Kidney epithelial cell (primary cell): ENCODE measurements around the gene RECK. TPM values are rescaled to one million over a fixed set of nuclear protein-coding genes. Genes with fewer than 3 reads are reported as not detected.
"Not testable (repeated sequence)": the region's sequence is repeated elsewhere in the genome, so short reads cannot be mapped to it uniquely, and the experiment has no call there.

ENCODE experiments used
- DNase-seq: peaks from one replicate; pipeline ENCODE4 v3.0.0-alpha.2; 2010; ENCODE audit warnings: low read depth
- H3K27me3 ChIP-seq: 2 replicates; pipeline ENCODE4 v1.6.0; 2011; ENCODE audit warnings: low read length; ENCODE audit not compliant: control insufficient read depth, insufficient read depth
- H3K36me3 ChIP-seq: 2 replicates; pipeline ENCODE4 v1.5.1; 2011; ENCODE audit warnings: low read length; ENCODE audit not compliant: control insufficient read depth, insufficient read depth
- H3K4me3 ChIP-seq: 2 replicates; pipeline ENCODE4 v1.5.1; 2011; ENCODE audit warnings: low read depth, mild to moderate bottlenecking, control low read depth, low read length
- CTCF ChIP-seq: IDR thresholded peaks from 2 replicates; pipeline ENCODE4 v1.5.1; 2011; ENCODE audit warnings: mild to moderate bottlenecking, moderate library complexity, low read length, control low read depth, inconsistent platforms; ENCODE audit not compliant: insufficient read depth, poor library complexity, severe bottlenecking
- total RNA-seq: library from RNA; depleted of rRNA; stranded (reverse); fragments of >200 nt; gene quantifications from 2 replicates; pipeline ENCODE4 v1.2.3, GENCODE V29; 2015

RECK gene
- total RNA-seq, 1 donor from 2014 or later, result 4.0 TPM

GRCh38 chr9:35996358-35996970 is 40.2 kb upstream of the RECK start:
- Histone ChIP-seq H3K4me3 (no peak overlapping the region), H3K27me3 (no peaks in the 10 kb centered on the region), H3K36me3 (no peaks in the 10 kb centered on the region)
- no peak for TF ChIP-seq CTCF
- no peak for DNase-seq

DNA sequence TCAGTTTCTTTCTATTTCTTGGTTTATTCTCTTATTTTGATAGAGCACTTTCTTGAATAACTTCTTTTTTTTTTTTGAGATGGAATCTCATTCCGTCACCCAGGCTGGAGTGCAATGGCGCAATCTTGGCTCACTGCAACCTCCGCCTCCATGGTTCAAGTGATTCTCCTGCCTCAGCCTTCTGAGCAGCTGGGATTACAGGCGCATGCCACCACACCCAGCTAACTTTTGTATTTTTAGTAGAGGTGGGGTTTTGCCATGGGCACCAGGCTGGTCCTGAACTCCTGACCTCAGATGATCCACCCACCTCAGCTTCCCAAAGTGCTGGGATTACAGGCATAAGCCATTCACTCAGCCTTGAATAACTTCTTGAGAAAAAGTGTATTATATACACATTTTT is 39.7 kb upstream of the RECK start:
- not testable (repeated sequence) for H3K27me3 ChIP-seq, H3K36me3 ChIP-seq, H3K4me3 ChIP-seq, DNase-seq

GRCh38 chr9:35998333-35998732 is 38.4 kb upstream of the RECK start:
- DNase-seq, result no peak
- H3K36me3 ChIP-seq, result no peaks in the 10 kb centered on the region
- no peak for TF ChIP-seq CTCF
- H3K27me3 ChIP-seq, result no peaks in the 10 kb centered on the region
- H3K4me3 ChIP-seq, result no peak overlapping the region

GRCh38 chr9:36005891-36006290 is 30.8 kb upstream of the RECK start:
- no peak overlapping the region for H3K4me3 ChIP-seq
- H3K36me3 ChIP-seq, result no peaks in the 10 kb centered on the region
- TF ChIP-seq CTCF, result no peak
- peaks cover 6% of the 10 kb centered on the region for H3K27me3 ChIP-seq
- DNase-seq, result no peak

DNA sequence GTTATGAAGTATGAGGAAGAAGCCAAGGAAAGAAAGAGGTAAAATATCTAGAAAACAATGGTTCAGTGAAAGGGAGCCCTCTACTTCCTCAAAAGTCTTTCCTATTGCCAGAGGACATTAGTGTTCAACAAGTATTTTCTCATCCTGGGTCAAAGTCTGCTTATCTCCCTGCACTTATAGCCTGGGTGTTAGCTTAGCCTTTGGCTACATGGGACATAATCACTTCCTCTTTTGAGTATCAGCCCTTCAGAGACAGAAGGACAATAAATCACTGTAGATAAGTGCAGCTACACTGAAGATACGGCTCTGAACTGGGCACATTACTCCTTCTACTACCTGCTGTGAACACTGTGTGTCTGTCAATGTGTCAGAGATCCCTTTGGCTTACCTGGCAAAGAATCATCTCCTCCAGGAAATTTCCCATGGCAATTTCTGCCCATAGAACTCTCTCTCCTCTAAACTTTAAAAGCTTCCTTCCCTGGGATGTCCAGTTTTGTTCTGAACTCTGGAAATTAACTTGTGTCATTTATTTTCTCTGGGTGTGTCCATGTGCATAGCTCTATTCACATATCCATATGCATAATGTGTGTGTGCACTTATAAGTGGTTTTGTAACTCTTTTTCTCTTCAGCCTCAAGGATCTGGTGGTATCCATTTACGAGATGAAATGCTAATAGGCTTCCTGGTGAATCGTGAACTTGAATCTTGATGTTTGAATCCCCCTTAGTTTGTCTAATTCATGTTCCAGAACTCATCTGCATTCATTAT is 30.0 kb upstream of the RECK start:
- H3K4me3 ChIP-seq, result no peak overlapping the region
- DNase-seq, result no peak
- H3K36me3 ChIP-seq, result no peaks in the 10 kb centered on the region
- H3K27me3 ChIP-seq, result peaks cover 6% of the 10 kb centered on the region
- TF ChIP-seq CTCF, result no peak

DNA sequence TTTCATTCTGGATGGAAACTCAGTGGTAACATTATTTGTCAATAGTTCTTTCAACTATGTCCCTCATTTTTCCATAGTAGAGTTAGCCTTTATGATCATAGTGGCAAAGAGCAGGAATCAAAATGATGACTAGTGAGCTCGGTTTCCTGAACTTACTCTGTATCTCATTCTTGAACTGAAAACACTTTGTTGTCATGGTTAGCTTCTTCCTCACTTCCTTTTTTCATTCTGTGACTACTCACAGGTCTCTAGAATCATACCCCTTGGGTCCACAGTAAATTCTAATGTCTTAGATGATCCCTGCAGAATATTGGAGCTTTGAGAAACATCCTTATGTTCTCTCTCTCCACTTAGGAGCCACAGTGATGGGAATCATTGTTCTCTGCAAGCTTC is 29.4 kb upstream of the RECK start:
- DNase-seq, result no peak
- TF ChIP-seq CTCF, result no peak
- Histone ChIP-seq H3K36me3 (no peaks in the 10 kb centered on the region), H3K4me3 (no peak overlapping the region), H3K27me3 (peaks cover 6% of the 10 kb centered on the region)
